NCI-H524 (cell line): ENCODE measurements around the gene POU3F2.
A peak's percentile ranks its signal among the peaks of the same experiment; 100 is the strongest.

Experiments
- DNase-seq, 2 experiments: peaks; one replicate each; lab custom pipeline; 2025; lab: John Stamatoyannopoulos, UW

Gene POU3F2

GRCh38 chr6:98831057-98831958 lies 3.1 kb upstream of the POU3F2 start:
- DNase-seq, result no peak

GRCh38 chr6:98831959-98832283 lies 2.5 kb upstream of the POU3F2 start:
- DNase-seq, result no peak

GRCh38 chr6:98832284-98833056 lies 1.9 kb upstream of the POU3F2 start:
- DNase-seq, result peak in 1 of 2 experiments; percentile 58

GRCh38 chr6:98833057-98833306 lies 1.4 kb upstream of the POU3F2 start:
- DNase-seq, result no peak

- peak; percentile 71 to 76 for DNase-seq
Measured at GRCh38 chr6:98833307-98834059, 891 bp upstream of the POU3F2 start.

- peak; percentile 75 to 78 for DNase-seq
Measured at GRCh38 chr6:98835149-98836024, 1.0 kb downstream of the POU3F2 start.

- DNase-seq, result peak; percentile 78 to 79
Measured at GRCh38 chr6:98836025-98836961, 1.9 kb downstream of the POU3F2 start.

GRCh38 chr6:98836962-98837944 lies 2.9 kb downstream of the POU3F2 start:
- peak in 1 of 2 experiments; percentile 37 for DNase-seq

- peak; percentile 11 to 48 for DNase-seq
Measured at GRCh38 chr6:98838032-98838431, 3.7 kb downstream of the POU3F2 start.

GRCh38 chr6:98838975-98839374 lies 4.6 kb downstream of the POU3F2 start:
- DNase-seq, result no peak

GRCh38 chr6:98839781-98840361 lies 5.5 kb downstream of the POU3F2 start:
- peak; percentile 26 to 73 for DNase-seq

- DNase-seq, result no peak
Measured at GRCh38 chr6:98840385-98840784, 6.0 kb downstream of the POU3F2 start.

- no peak for DNase-seq
Measured at GRCh38 chr6:98840996-98841513, 6.7 kb downstream of the POU3F2 start.

- no peak for DNase-seq
Measured at GRCh38 chr6:98841621-98842341, 7.4 kb downstream of the POU3F2 start.

- no peak for DNase-seq
Measured at GRCh38 chr6:98842342-98843180, 8.2 kb downstream of the POU3F2 start.

- no peak for DNase-seq
Measured at GRCh38 chr6:98843271-98844243, 9.2 kb downstream of the POU3F2 start.
